Esophagus mucosa (tissue), 1 donor: Measurements from ENCODE around the gene FSTL4. TPM values are rescaled to one million over a fixed set of nuclear protein-coding genes. Genes with fewer than 3 reads are reported as not detected.

Experiments used
- ATAC-seq: fragments of 200-7000 bp; cut with Tn5 transposase; one replicate; pipeline ENCODE4 v1.9.1; 2020
- total RNA-seq: library from RNA; stranded (reverse); gene quantifications from one replicate; pipeline ENCODE4 v1.2.4, GENCODE V29; 2023
- donor health status: DM: yes; HTN: yes; CAD: no.

FSTL4 gene
- total RNA-seq, 1 donor from 2014 or later = 2.8 TPM

GRCh38 chr5:133512896-133513295, 99.4 kb downstream of the FSTL4 start:
- ATAC-seq = no peak

DNA sequence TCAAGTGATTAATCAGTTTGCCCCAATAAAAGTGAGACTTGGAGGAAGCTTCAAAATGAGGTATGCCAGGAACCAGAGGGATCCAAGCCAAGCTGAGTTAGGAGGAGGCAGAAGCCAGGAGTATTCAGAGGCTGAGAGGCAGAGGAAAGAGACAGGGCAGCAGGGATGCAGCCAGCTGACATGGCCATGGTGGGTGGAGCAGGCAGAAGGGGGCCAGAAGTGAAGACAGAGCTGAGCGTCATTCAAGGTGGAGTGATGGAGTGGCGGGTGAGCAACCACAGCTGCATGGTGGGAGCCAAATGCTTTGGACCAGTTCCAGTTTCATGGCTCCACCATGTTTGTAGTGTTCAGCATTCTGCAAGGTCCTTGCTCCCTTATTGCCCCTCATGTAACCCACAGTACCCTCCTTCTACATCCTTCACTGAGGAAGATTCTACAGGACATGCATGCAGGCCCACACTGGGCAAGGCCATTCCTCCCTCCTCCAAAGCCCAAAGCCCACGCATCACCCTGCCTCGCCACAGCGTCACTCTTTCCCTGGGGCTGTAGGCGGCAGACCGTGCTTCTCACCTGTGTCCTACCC, 100.6 kb downstream of the FSTL4 start:
- ATAC-seq = no peak

GRCh38 chr5:133510634-133511262, 101.6 kb downstream of the FSTL4 start:
- no peak for ATAC-seq

GRCh38 chr5:133509742-133510079, 102.6 kb downstream of the FSTL4 start:
- no peak for ATAC-seq

GRCh38 chr5:133508845-133509741, 103.2 kb downstream of the FSTL4 start:
- ATAC-seq = peak; percentile 69

GRCh38 chr5:133508331-133508730, 104.0 kb downstream of the FSTL4 start:
- no peak for ATAC-seq

GRCh38 chr5:133506181-133506580, 106.2 kb downstream of the FSTL4 start:
- ATAC-seq = no peak

GRCh38 chr5:133503511-133503910, 108.8 kb downstream of the FSTL4 start:
- no peak for ATAC-seq

- ATAC-seq = no peak
Measured at GRCh38 chr5:133499895-133500294, 112.4 kb downstream of the FSTL4 start.

DNA sequence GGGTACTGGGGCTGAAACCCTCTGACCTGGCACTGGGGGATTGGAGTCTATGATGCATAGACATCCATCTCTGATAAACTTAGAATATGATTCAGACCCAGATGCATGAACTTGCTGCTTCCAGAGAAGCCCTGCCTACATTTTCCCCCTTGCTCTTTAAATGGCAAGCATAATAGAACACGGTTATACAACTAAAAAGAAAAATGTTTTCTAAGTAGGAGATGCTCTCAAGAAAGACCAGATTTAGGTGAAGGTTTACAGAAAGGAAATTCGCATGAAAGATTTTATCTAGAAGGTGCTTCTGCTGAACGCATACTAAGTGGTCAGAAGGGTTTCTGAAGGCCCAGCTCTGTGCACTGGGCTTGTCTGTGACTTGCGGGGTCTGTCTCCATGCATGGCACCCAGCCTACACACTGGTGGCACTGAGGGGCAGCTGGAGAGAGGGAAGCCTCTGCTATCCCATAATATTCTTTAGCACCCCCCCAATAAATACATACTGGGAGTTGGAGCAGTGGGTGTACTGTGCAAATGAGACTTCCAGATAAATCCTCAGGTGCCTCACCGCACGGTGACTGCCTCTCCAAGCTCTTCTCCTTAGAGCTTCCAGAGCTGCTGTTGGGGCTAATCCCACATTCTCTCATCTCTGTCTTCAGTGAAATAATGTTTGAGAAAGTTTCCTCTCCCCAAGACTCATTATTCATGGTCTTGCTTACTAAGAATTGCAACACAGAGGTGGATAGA, 114.6 kb downstream of the FSTL4 start:
- ATAC-seq = no peak

DNA sequence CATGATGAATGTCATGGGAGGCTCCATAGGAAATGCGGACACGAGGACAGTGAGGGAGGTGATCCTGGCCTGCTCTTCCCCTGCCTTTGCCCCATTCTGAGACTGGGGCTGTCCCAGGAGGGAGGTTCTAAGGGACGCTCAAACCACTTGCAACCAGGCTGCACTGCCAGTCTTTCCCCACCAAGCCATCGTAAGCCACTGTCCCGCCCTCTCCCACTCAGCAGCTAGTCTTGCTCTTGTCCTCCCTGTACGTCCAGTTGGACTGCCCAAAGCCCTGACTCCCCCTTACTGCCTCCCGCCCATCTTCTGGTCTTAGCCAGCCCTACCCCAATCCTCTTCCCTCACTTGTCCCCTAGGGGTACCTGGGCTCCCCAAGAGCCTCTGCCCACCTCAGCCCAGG, 115.7 kb downstream of the FSTL4 start:
- ATAC-seq = no peak

DNA sequence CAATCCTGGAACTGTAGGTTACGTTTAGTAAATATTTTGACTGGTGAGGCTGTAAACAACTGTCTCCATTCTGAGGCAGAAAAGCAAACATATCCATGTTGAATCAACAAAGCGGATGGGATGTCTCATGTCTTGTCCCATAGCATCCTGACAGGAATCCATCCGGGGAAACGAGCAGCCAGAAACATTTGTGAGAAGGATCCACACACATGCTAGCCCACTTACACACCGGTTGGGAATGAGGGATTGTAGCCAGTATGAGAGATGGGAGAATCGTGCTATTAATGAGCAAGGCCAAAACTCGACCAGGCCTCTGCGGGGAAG, 117.5 kb downstream of the FSTL4 start:
- no peak for ATAC-seq

DNA sequence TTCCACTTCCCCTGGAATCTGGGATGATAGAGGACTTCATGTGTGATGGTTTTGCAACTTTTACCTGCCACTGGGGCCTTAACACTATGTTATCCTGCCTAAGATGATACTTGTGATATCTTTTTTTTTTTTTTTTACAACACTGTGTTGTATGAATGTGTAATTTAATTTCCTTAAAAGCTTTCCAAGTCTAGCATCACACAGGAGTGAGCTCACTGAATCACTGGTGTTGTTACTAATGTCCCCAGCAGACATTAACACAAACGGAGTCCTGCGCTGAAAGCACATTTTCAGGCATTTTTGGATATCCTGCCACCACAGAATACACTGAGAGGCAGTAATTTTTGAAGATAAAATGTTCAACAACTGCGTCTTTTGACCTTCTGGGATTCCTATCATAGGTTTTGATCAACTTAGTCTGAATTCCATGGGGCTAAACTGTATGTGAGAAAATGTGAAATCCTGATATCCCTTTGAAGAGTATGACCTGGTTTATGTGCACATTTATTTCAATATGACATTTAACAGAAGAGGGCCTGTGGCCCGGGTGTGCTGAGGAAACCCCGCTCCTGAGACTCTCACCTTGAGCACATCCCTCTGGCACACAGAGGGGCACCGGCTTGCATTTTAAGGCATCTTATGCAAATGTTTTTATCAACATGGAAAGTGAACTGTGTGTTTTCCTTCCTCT, 118.0 kb downstream of the FSTL4 start:
- no peak for ATAC-seq

- peak; percentile 81 for ATAC-seq
Measured at GRCh38 chr5:133489632-133490031, 122.7 kb downstream of the FSTL4 start.

DNA sequence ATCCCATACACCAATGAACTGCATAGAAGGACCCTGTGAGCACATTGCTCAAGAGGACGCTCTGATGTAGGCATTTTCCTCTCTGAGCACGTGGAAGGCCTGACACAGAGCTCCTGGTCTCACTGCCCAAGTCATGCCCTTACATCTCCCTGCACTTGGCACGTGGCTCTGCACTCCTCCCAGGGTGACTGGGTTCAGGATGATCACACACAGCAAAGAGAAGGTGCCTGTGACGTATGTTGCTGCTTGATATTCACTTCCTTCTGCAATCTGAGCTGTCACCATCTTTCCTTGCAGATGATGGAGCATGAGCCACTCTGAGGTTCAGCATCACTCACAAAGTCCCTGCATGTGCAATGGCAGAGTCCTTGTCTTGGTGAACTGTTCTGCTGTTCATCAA, 125.2 kb downstream of the FSTL4 start:
- peak; percentile 85 for ATAC-seq

DNA sequence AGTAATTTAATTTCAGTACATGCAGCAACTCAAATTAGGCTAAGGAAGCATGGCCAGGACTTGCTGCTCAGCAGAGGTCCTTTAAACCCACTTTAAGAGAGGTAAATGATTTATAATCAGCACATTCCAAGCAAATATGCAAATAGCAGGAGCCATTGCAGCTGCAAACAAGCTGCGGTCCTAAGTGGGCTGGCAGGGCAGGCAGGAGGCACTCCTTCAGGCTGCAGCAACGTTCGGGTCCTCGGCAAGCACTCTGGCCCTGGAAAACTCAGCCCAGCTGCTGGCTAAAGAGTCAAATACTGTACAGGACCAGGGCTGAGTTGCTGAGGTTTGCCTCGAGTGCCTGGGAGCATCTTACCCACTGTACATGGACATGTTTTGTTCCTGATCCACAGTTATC, 126.9 kb downstream of the FSTL4 start:
- ATAC-seq = no peak

DNA sequence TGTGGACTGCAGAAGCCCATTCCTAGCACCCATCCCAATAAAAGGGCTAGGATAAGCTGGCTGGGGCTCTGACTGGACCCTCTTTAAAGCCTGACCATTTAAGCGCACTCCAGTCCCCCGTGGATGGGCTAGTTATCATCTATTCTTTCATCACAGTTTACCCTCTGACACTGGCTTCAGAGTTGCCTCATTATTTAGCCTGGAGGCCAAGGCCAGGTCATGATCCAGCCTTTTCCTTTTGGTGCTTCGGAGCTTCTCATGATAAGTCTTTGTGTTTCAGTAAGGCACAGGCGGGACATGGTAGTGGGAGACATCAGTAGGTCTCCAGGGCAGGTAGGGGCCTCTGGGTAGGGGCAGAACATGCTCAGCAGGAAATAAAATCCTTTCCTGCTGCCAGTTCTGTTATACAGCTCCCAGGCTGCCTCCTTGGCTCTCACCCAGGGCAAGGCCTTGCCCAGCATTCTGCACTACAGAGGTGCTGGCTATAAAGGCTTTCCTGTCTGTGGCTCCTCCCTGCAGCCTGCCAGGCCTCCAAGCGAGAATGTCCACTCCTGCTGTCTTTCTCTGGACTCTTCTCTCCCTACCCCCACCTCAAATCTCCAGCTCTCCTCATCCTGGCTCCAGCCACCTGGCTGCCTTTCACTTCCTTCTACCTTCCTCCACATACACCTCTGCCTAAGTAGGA, 128.8 kb downstream of the FSTL4 start:
- peak; percentile 62 for ATAC-seq

- no peak for ATAC-seq
Measured at GRCh38 chr5:133482028-133482427, 130.3 kb downstream of the FSTL4 start.

DNA sequence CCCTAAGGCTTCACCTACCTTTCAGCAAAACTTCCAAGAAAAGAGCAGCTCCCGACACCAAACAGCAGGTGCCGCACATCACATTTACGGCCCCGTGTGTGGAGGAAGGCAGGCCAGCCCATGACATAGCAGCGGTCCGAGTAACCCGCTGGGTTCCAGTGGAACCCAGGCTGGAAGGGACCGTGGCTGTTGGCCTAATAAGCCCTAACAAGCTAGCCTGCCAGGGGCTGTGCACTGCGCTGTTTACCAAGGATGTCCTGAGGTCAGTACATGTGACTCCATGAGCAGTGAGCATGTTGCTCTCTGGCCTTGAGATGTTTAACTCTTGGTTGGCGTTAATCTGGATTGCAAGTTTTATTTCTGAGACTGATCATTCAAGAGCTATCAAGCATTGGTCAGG, 131.5 kb downstream of the FSTL4 start:
- no peak for ATAC-seq

- peak; percentile 86 for ATAC-seq
Measured at GRCh38 chr5:133480366-133480765, 132.0 kb downstream of the FSTL4 start.

- no peak for ATAC-seq
Measured at GRCh38 chr5:133478199-133478985, 133.9 kb downstream of the FSTL4 start.
